Upper lobe of right lung (tissue), 1 donor: ENCODE measurements around the gene CFAP100. TPM values are rescaled to one million over a fixed set of nuclear protein-coding genes. Genes with fewer than 3 reads are reported as not detected.

Experiments used
- ATAC-seq: fragments of 200-7000 bp; cut with Tn5 transposase; one replicate; pipeline ENCODE4 v1.9.1; 2020; ENCODE audit warnings: mild to moderate bottlenecking, moderate library complexity
- DNase-seq: peaks from one replicate; pipeline ENCODE4 v3.0.0-alpha.2; 2020
- H3K27ac ChIP-seq: fragments of 200-600 bp; one replicate; pipeline ENCODE4 v1.8.0; 2022
- H3K27me3 ChIP-seq: fragments of 200-600 bp; one replicate; pipeline ENCODE4 v1.8.0; 2022; ENCODE audit warnings: mild to moderate bottlenecking
- H3K36me3 ChIP-seq: fragments of 200-600 bp; one replicate; pipeline ENCODE4 v1.8.0; 2022
- H3K4me1 ChIP-seq: fragments of 200-600 bp; one replicate; pipeline ENCODE4 v1.8.0; 2022
- H3K4me3 ChIP-seq: fragments of 200-600 bp; one replicate; pipeline ENCODE4 v1.8.0; 2022; ENCODE audit warnings: mild to moderate bottlenecking
- H3K9me3 ChIP-seq: fragments of 200-600 bp; one replicate; pipeline ENCODE4 v1.8.0; 2022
- CTCF ChIP-seq: fragments of 200-600 bp; IDR thresholded peaks from one replicate; pipeline ENCODE4 v1.8.0; 2022; ENCODE audit warnings: antibody characterized with exemption
- intact Hi-C: fragments of 100-400 bp; cut with DNase I; formaldehyde crosslinking; loops from one replicate; pipeline ENCODE4 v1.11.0; 2022
- total RNA-seq: library from RNA; stranded (reverse); fragmentation: NEBNext Ultra II Directional; extraction: Animal tissue kit (Norgen Biotek cat#: 25700); gene quantifications from one replicate; pipeline ENCODE4 v1.2.1, GENCODE V29; 2021
- donor health status: DM: no; HTN: yes; CAD: no; lungs with severe emphysema.

CFAP100 gene
- total RNA-seq, 1 donor from 2014 or later = not detected

GRCh38 chr3:126484662-126485061 lies 90.0 kb downstream of the CFAP100 start:
- no peaks in the 10 kb centered on the region for H3K36me3 ChIP-seq
- DNase-seq = no peak
- no peak overlapping the region for H3K27ac ChIP-seq
- no peak for TF ChIP-seq CTCF
- no peaks in the 10 kb centered on the region for H3K4me1 ChIP-seq
- H3K9me3 ChIP-seq = no peaks in the 10 kb centered on the region
- no peak overlapping the region for H3K4me3 ChIP-seq
- intact Hi-C loops = no loop called here
- no peaks in the 10 kb centered on the region for H3K27me3 ChIP-seq
- no peak for ATAC-seq

- H3K36me3 ChIP-seq = no peaks in the 10 kb centered on the region
- no peaks in the 10 kb centered on the region for H3K4me1 ChIP-seq
- intact Hi-C loops = no loop called here
- H3K27ac ChIP-seq = no peak overlapping the region
- no peak for DNase-seq
- H3K9me3 ChIP-seq = no peaks in the 10 kb centered on the region
- TF ChIP-seq CTCF = no peak
- no peak for ATAC-seq
- H3K4me3 ChIP-seq = no peak overlapping the region
- no peaks in the 10 kb centered on the region for H3K27me3 ChIP-seq
These were observed 90.6 kb downstream of the CFAP100 start for GRCh38 chr3:126485176-126485897.

GRCh38 chr3:126485956-126486355 lies 91.2 kb downstream of the CFAP100 start:
- no peak overlapping the region for H3K27ac ChIP-seq
- intact Hi-C loops = no loop called here
- no peaks in the 10 kb centered on the region for H3K27me3 ChIP-seq
- ATAC-seq = no peak
- no peak overlapping the region for H3K4me3 ChIP-seq
- no peaks in the 10 kb centered on the region for H3K9me3 ChIP-seq
- no peaks in the 10 kb centered on the region for H3K4me1 ChIP-seq
- no peak for TF ChIP-seq CTCF
- no peaks in the 10 kb centered on the region for H3K36me3 ChIP-seq
- no peak for DNase-seq

Other genes starting within 250 kb of the CFAP100 start
- gene ALDH1L1, start 214.3 kb upstream of the CFAP100 start, total RNA-seq = 3.3 TPM
- 44.6 TPM for gene KLF15, start 37.5 kb upstream of the CFAP100 start, total RNA-seq
- 40.3 TPM for gene ZXDC, start 81.0 kb downstream of the CFAP100 start, total RNA-seq
- not detected for gene UROC1, start 122.9 kb downstream of the CFAP100 start, total RNA-seq
- gene CHST13, start 129.2 kb downstream of the CFAP100 start, total RNA-seq = 0.64 TPM
- gene C3orf22, start 164.0 kb downstream of the CFAP100 start, total RNA-seq = not detected